HG03575 (cell line): ENCODE measurements around the gene TEX22.

ENCODE experiments used
- ATAC-seq: cut with Tn5 transposase; IDR thresholded peaks from one replicate; pipeline ENCODE4 v1.9.1; 2021; ENCODE audit not compliant: unreplicated experiment, insufficient number of reproducible peaks, low FRiP score; ENCODE audit errors: extremely low read depth

TEX22 gene

GRCh38 chr14:105416671-105417070 lies 18.3 kb downstream of the TEX22 start:
- ATAC-seq, result no peak

- ATAC-seq, result no peak
These were observed 19.4 kb downstream of the TEX22 start for GRCh38 chr14:105417690-105418121.

- no peak for ATAC-seq
These were observed 20.2 kb downstream of the TEX22 start for GRCh38 chr14:105418269-105419194.

GRCh38 chr14:105419195-105420091 lies 21.1 kb downstream of the TEX22 start, which contains the start of gene MTA1:
MTA1 (plus strand) TSS chr14:105419827; CDS start chr14:105420036, 209 bp downstream.
- no peak for ATAC-seq

GRCh38 chr14:105420101-105420973 lies 22.0 kb downstream of the TEX22 start:
- no peak for ATAC-seq

GRCh38 chr14:105420974-105421674 lies 22.8 kb downstream of the TEX22 start:
- ATAC-seq, result no peak

GRCh38 chr14:105421723-105422615 lies 23.6 kb downstream of the TEX22 start:
- ATAC-seq, result no peak

GRCh38 chr14:105422695-105423487 lies 24.6 kb downstream of the TEX22 start:
- ATAC-seq, result no peak

- ATAC-seq, result no peak
These were observed 25.3 kb downstream of the TEX22 start for GRCh38 chr14:105423488-105424195.

- no peak for ATAC-seq
These were observed 26.5 kb downstream of the TEX22 start for GRCh38 chr14:105424861-105425260.

GRCh38 chr14:105425823-105426247 lies 27.5 kb downstream of the TEX22 start:
- no peak for ATAC-seq

GRCh38 chr14:105426416-105427130 lies 28.2 kb downstream of the TEX22 start:
- ATAC-seq, result no peak

- ATAC-seq, result no peak
These were observed 29.1 kb downstream of the TEX22 start for GRCh38 chr14:105427412-105427811.

GRCh38 chr14:105427936-105428485 lies 29.7 kb downstream of the TEX22 start:
- no peak for ATAC-seq

- ATAC-seq, result no peak
These were observed 31.7 kb downstream of the TEX22 start for GRCh38 chr14:105430042-105430441.
